Hematopoietic multipotent progenitor cell (in vitro differentiated cells): ENCODE results near the gene ZNF334. TPM values are rescaled to one million over a fixed set of nuclear protein-coding genes. Genes with fewer than 3 reads are reported as not detected.

Source experiments
- DNase-seq, 3 donors: peaks; one replicate each; pipeline ENCODE4 v3.0.0-alpha.2; 2011 to 2015; ENCODE audit warnings: low read depth in 2 of 3, low spot score in 2 of 3
- total RNA-seq: library from RNA; depleted of rRNA; stranded (reverse); fragments of >200 nt; gene quantifications from one replicate; pipeline ENCODE4 v1.2.3, GENCODE V29; 2012

The ZNF334 gene
- total RNA-seq, 1 donor = 3.0 TPM

- no peak for DNase-seq
These were observed 32.9 kb upstream of the ZNF334 start for GRCh38 chr20:46546298-46546697.

- DNase-seq = no peak
These were observed 32.4 kb upstream of the ZNF334 start for GRCh38 chr20:46545827-46546138.

- DNase-seq = peak in 2 of 3 donors; percentile 77 to 87
These were observed 31.9 kb upstream of the ZNF334 start for GRCh38 chr20:46545077-46545826.

- peak in 1 of 3 donors; percentile 36 for DNase-seq
These were observed 31.2 kb upstream of the ZNF334 start for GRCh38 chr20:46544576-46544975.

GRCh38 chr20:46543959-46544358 lies 30.6 kb upstream of the ZNF334 start:
- DNase-seq = no peak

- no peak for DNase-seq
These were observed 29.7 kb upstream of the ZNF334 start for GRCh38 chr20:46543033-46543432.

GRCh38 chr20:46541229-46541935 lies 28.0 kb upstream of the ZNF334 start:
- no peak for DNase-seq

- DNase-seq = no peak
These were observed 25.8 kb upstream of the ZNF334 start for GRCh38 chr20:46539113-46539512.

GRCh38 chr20:46530640-46531039 lies 17.3 kb upstream of the ZNF334 start:
- no peak for DNase-seq

GRCh38 chr20:46523696-46524328 lies 10.5 kb upstream of the ZNF334 start:
- peak in 1 of 3 donors; percentile 62 for DNase-seq

GRCh38 chr20:46523108-46523507 lies 9.7 kb upstream of the ZNF334 start:
- no peak for DNase-seq

GRCh38 chr20:46520976-46521579 lies 7.7 kb upstream of the ZNF334 start:
- DNase-seq = peak in 2 of 3 donors; percentile 51 to 73

- DNase-seq = no peak
These were observed 7.2 kb upstream of the ZNF334 start for GRCh38 chr20:46520540-46520939.

- no peak for DNase-seq
These were observed 6.2 kb upstream of the ZNF334 start for GRCh38 chr20:46519471-46520068.

GRCh38 chr20:46509523-46509922 lies 3.8 kb downstream of the ZNF334 start:
- DNase-seq = peak in 2 of 3 donors; percentile 77 to 87

GRCh38 chr20:46507760-46508407 lies 5.5 kb downstream of the ZNF334 start:
- no peak for DNase-seq

GRCh38 chr20:46505506-46505905 lies 7.9 kb downstream of the ZNF334 start:
- DNase-seq = no peak

GRCh38 chr20:46501961-46502360 lies 11.4 kb downstream of the ZNF334 start:
- DNase-seq = no peak

- no peak for DNase-seq
These were observed 11.9 kb downstream of the ZNF334 start for GRCh38 chr20:46501337-46501942.

GRCh38 chr20:46494077-46494476 lies 19.3 kb downstream of the ZNF334 start:
- DNase-seq = no peak
